Hepatocyte (in vitro differentiated cells): ENCODE data around the gene RASAL1. TPM values are rescaled to one million over a fixed set of nuclear protein-coding genes. Genes with fewer than 3 reads are reported as not detected.

Source experiments
- DNase-seq: peaks from one replicate; pipeline ENCODE4 v3.0.0-alpha.2; 2016; ENCODE audit warnings: low spot score
- H2AFZ ChIP-seq: fragments of 200-600 bp; sonication (generic); 2 replicates; pipeline ENCODE4 v1.6.0; 2016; ENCODE audit warnings: antibody characterized with exemption, mild to moderate bottlenecking
- H3K27ac ChIP-seq: fragments of 200-600 bp; sonication (generic); 2 replicates; pipeline ENCODE4 v1.5.1; 2016; ENCODE audit warnings: mild to moderate bottlenecking
- H3K27me3 ChIP-seq: fragments of 200-600 bp; sonication (generic); 2 replicates; pipeline ENCODE4 v1.6.1; 2016
- H3K36me3 ChIP-seq: fragments of 200-600 bp; sonication (generic); replicated peaks from 2 replicates; pipeline ENCODE4 v1.5.1; 2016; ENCODE audit warnings: low read depth; ENCODE audit not compliant: insufficient read depth
- H3K4me1 ChIP-seq: fragments of 200-600 bp; sonication (generic); 2 replicates; pipeline ENCODE4 v1.5.1; 2016; ENCODE audit warnings: mild to moderate bottlenecking, moderate library complexity; ENCODE audit not compliant: insufficient read depth
- H3K4me2 ChIP-seq: fragments of 200-600 bp; sonication (generic); 2 replicates; pipeline ENCODE4 v1.6.0; 2016
- H3K4me3 ChIP-seq: fragments of 200-600 bp; sonication (generic); 2 replicates; pipeline ENCODE4 v1.5.1; 2016; ENCODE audit warnings: mild to moderate bottlenecking
- H3K79me2 ChIP-seq: fragments of 200-600 bp; sonication (generic); 2 replicates; pipeline ENCODE4 v1.6.0; 2017; ENCODE audit warnings: mild to moderate bottlenecking
- H3K9me2 ChIP-seq: fragments of 200-600 bp; sonication (generic); replicated peaks from 2 replicates; pipeline ENCODE4 v1.6.0; 2017; ENCODE audit warnings: mild to moderate bottlenecking; ENCODE audit not compliant: insufficient read depth
- H3K9me3 ChIP-seq: fragments of 200-600 bp; sonication (generic); 2 replicates; pipeline ENCODE4 v1.5.1; 2016; ENCODE audit warnings: low read depth, mild to moderate bottlenecking
- H4K20me1 ChIP-seq: fragments of 200-600 bp; sonication (generic); 2 replicates; pipeline ENCODE4 v1.6.0; 2016; ENCODE audit warnings: mild to moderate bottlenecking; ENCODE audit not compliant: insufficient read depth, poor library complexity, severe bottlenecking
- CTCF ChIP-seq: fragments of 200-600 bp; sonication (generic); IDR thresholded peaks from 2 replicates; pipeline ENCODE4 v1.5.1; 2016; ENCODE audit warnings: antibody characterized with exemption, mild to moderate bottlenecking; ENCODE audit not compliant: poor library complexity
- EZH2 ChIP-seq: fragments of 200-600 bp; sonication (generic); IDR thresholded peaks from 2 replicates; pipeline ENCODE4 v1.6.1; 2016; ENCODE audit warnings: antibody characterized with exemption, mild to moderate bottlenecking, borderline replicate concordance
- EZH2phosphoT487 ChIP-seq: fragments of 200-600 bp; sonication (generic); IDR thresholded peaks from one replicate; pipeline ENCODE4 v1.6.1; 2018; ENCODE audit warnings: antibody characterized with exemption, mild to moderate bottlenecking, low read depth, moderate library complexity; ENCODE audit not compliant: unreplicated experiment, severe bottlenecking
- WGBS: methylation state at CpG from one replicate; pipeline ENCODE4 v1.1.6; 2016; ENCODE audit warnings: low lambda C conversion rate; ENCODE audit errors: missing lambda C conversion rate; 5-methylcytosine and 5-hydroxymethylcytosine counted together
- polyA plus RNA-seq: library from polyadenylated mRNA; unstranded; fragments of >200 nt; fragmentation: Nextera tagmentation; extraction: Ambion mirVana; gene quantifications from 2 replicates; pipeline ENCODE4 v1.2.1, GENCODE V29; 2016
- total RNA-seq: library from RNA; depleted of rRNA; stranded (reverse); fragments of >200 nt; gene quantifications from 2 replicates; pipeline ENCODE4 v1.2.3, GENCODE V29; 2014

The RASAL1 gene
- total and polyA plus RNA-seq, 2 experiments from 2014 or later = 0.74 TPM; not detected in 1

GRCh38 chr12:113155060-113155459 lies 19.5 kb upstream of the RASAL1 start:
- Histone ChIP-seq H3K4me1 (peaks cover 10% of the 10 kb centered on the region), H3K4me3 (no peak overlapping the region), H3K27ac (no peak overlapping the region), H3K27me3 (peaks cover 49% of the 10 kb centered on the region), H3K9me2 (no peaks in the 10 kb centered on the region), H3K4me2 (no peak overlapping the region), H2AFZ (no peak overlapping the region), H3K36me3 (no peaks in the 10 kb centered on the region), H3K9me3 (no peaks in the 10 kb centered on the region), H4K20me1 (no peaks in the 10 kb centered on the region), H3K79me2 (no peaks in the 10 kb centered on the region)
- DNase-seq = no peak
- 81% methylated on average over 12 of the region's 12 CpGs for WGBS
- TF ChIP-seq CTCF (no peak), EZH2phosphoT487 (no peak), EZH2 (no peak)

- H3K4me3 ChIP-seq = no peak overlapping the region
- no peaks in the 10 kb centered on the region for H4K20me1 ChIP-seq
- H3K9me2 ChIP-seq = no peaks in the 10 kb centered on the region
- H3K36me3 ChIP-seq = no peaks in the 10 kb centered on the region
- H3K9me3 ChIP-seq = no peaks in the 10 kb centered on the region
- WGBS = 10% methylated on average over 48 of the region's 51 CpGs
- no peak overlapping the region for H3K27ac ChIP-seq
- no peak for TF ChIP-seq EZH2
- TF ChIP-seq CTCF = no peak
- no peak for TF ChIP-seq EZH2phosphoT487
- H3K4me2 ChIP-seq = peak overlapping the region; percentile 74
- H3K79me2 ChIP-seq = no peaks in the 10 kb centered on the region
- H3K4me1 ChIP-seq = peaks cover 11% of the 10 kb centered on the region
- no peak overlapping the region for H2AFZ ChIP-seq
- peaks cover 49% of the 10 kb centered on the region for H3K27me3 ChIP-seq
- DNase-seq = peak; percentile 48
Observed at GRCh38 chr12:113154351-113154973, 18.9 kb upstream of the RASAL1 start.

GRCh38 chr12:113152835-113153814 lies 17.6 kb upstream of the RASAL1 start:
- H3K4me2 ChIP-seq = peak overlapping the region; percentile 99
- H3K79me2 ChIP-seq = no peaks in the 10 kb centered on the region
- no peaks in the 10 kb centered on the region for H3K9me3 ChIP-seq
- H3K36me3 ChIP-seq = no peaks in the 10 kb centered on the region
- peak; percentile 83 for DNase-seq
- peaks cover 15% of the 10 kb centered on the region for H3K4me1 ChIP-seq
- no peaks in the 10 kb centered on the region for H4K20me1 ChIP-seq
- peak overlapping the region; percentile 31 for H2AFZ ChIP-seq
- WGBS = 10% methylated on average over 69 of the region's 70 CpGs
- H3K9me2 ChIP-seq = no peaks in the 10 kb centered on the region
- H3K27me3 ChIP-seq = peaks cover 49% of the 10 kb centered on the region
- no peak for TF ChIP-seq EZH2phosphoT487
- TF ChIP-seq CTCF = peak; percentile 52
- no peak overlapping the region for H3K27ac ChIP-seq
- H3K4me3 ChIP-seq = no peak overlapping the region
